Measurements from ENCODE around the gene IMMP2L. TPM values are rescaled to one million over a fixed set of nuclear protein-coding genes. Genes with fewer than 3 reads are reported as not detected.

IMMP2L gene
- total and polyA plus RNA-seq, 2 of the 8 experiments (the other 6 are each of a cell fraction or from before 2014, with no cell fraction given), result 2.3 to 10.1 TPM

DNA sequence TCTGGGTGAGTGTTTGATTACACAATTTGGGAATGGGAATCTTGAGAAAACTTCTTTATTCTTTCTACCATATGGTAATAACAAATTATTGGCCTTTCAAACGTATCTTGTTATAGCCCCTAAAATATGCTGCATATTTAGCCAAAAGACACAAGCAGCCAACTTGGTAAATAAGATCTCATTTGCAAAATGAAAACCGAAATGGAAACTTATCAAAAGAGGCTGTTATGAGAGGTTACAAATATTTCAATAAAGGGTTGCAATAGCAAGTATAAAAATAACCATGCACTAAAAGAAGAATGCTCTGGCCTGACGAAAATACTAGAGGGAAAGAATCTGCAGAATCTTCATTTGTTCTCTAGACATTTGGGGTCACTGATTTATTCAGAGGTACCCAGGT, 730.9 kb downstream of the IMMP2L start:
- Histone ChIP-seq H4K91ac (replicated peaks; ENCODE audit: insufficient read length, low read length) (no peak overlapping the region), H3K4me2 (ENCODE audit: insufficient read depth in 1 of 2, low read depth in 2 of 2, low read length in 2 of 2) (no peak overlapping the region), H3K14ac (ENCODE audit: insufficient read length) (no peak overlapping the region), H2BK15ac (ENCODE audit: low read length) (no peak overlapping the region), H2BK20ac (ENCODE audit: low read length) (no peak overlapping the region), H3K4me3 (ENCODE audit: extremely low read depth in 1 of 4, insufficient read depth in 2 of 4, low read depth in 3 of 4, low read length in 4 of 4) (no peak overlapping the region), H3K9me3 (ENCODE audit: insufficient read depth in 2 of 2, low read depth in 1 of 2, low read length in 1 of 2) (no peaks in the 10 kb centered on the region), H3K56ac (replicated peaks; ENCODE audit: insufficient read length, low read depth, low read length) (no peak overlapping the region), H3K27me3 (replicated peaks in 1 of 4; ENCODE audit: control insufficient read depth in 3 of 4, extremely low read depth in 1 of 4, insufficient read depth in 3 of 4, low read length in 3 of 4) (no peaks in the 10 kb centered on the region), H2AFZ (ENCODE audit: low read length) (no peak overlapping the region), H4K20me1 (replicated peaks in 1 of 2; ENCODE audit: control insufficient read depth in 1 of 2, insufficient read depth in 2 of 2, low read length in 2 of 2) (no peaks in the 10 kb centered on the region), H3K9ac (replicated peaks in 1 of 4; ENCODE audit: extremely low read depth in 1 of 4, low read depth in 3 of 4, low read length in 3 of 4) (no peak overlapping the region), H3K4ac (replicated peaks; ENCODE audit: insufficient read length, low read depth, low read length) (no peak overlapping the region), H2BK120ac (replicated peaks; ENCODE audit: low read depth, low read length) (no peak overlapping the region), H2BK5ac (ENCODE audit: low read depth, low read length) (no peak overlapping the region), H3K36me3 (ENCODE audit: control insufficient read depth in 2 of 4, insufficient read depth in 4 of 4, low read length in 3 of 4) (no peaks in the 10 kb centered on the region; a peak in 2 of 8 replicates), H3K4me1 (replicated peaks in 1 of 4; ENCODE audit: control insufficient read depth in 3 of 4, insufficient read depth in 4 of 4, low read length in 3 of 4) (no peaks in the 10 kb centered on the region), H2AK5ac (ENCODE audit: low read depth, low read length) (no peak overlapping the region), H3K23ac (ENCODE audit: insufficient read length) (no peak overlapping the region), H3K79me2 (ENCODE audit: control insufficient read depth in 1 of 2, insufficient read depth in 2 of 2, low read length in 2 of 2) (no peaks in the 10 kb centered on the region), H3K79me1 (ENCODE audit: low read depth, low read length) (no peaks in the 10 kb centered on the region), H3K23me2 (ENCODE audit: low read depth, low read length) (no peaks in the 10 kb centered on the region), H3K27ac (ENCODE audit: low read depth, low read length) (no peak overlapping the region), H4K8ac (ENCODE audit: extremely low read depth, insufficient read depth, low read length) (no peak overlapping the region), H3K18ac (ENCODE audit: extremely low read depth, low read length) (no peak overlapping the region), H2BK12ac (ENCODE audit: low read depth, low read length) (no peak overlapping the region), H4K5ac (ENCODE audit: insufficient read length, low read depth, low read length) (no peak overlapping the region)
- ChIA-PET CTCF (ENCODE audit: partially characterized antibody) (interaction anchor here (1.2 to 1.6 kb wide), 4 partner anchors 9 to 267 kb away, joined by 3 to 4 read pairs (median 4); no protein-coding TSS in a partner anchor), POLR2A (ENCODE audit: partially characterized antibody) (no interaction called here)
- WGBS, 2 experiments (ENCODE audit: extremely low coverage in 1 of 2, insufficient coverage in 1 of 2, insufficient read length in 1 of 2, insufficient replicate concordance in 2 of 2, low coverage in 1 of 2, low lambda C conversion rate in 2 of 2, missing lambda C conversion rate in 1 of 2), result 85% methylated on average over 3 of the region's 3 CpGs; no CpG with 5 or more reads in 1 of the 2 experiments
- FAIRE-seq (no peak), DNase-seq (ENCODE audit: low read depth in 1 of 2, low spot score in 2 of 2) (no peak)
- TF ChIP-seq BACH1 (IDR thresholded peaks at IDR 0.05; ENCODE audit: low read length) (no peak), CTBP2 (IDR thresholded peaks at IDR 0.05; ENCODE audit: borderline replicate concordance, insufficient read depth, insufficient read length, low read length) (no peak), GABPA (IDR thresholded peaks at IDR 0.05; ENCODE audit: borderline replicate concordance, insufficient read depth, low read length) (no peak), CBX5 (IDR thresholded peaks at IDR 0.05; ENCODE audit: low read depth, low read length) (no peak), POU5F1 (IDR thresholded peaks at IDR 0.05; ENCODE audit: low read depth, low read length) (no peak), RAD21 (IDR thresholded peaks at IDR 0.05 in 1 of 2, conservative IDR thresholded peaks at IDR 0.05 in 1 of 2; ENCODE audit: low read depth in 2 of 2, low read length in 2 of 2) (no peak), CHD1 (IDR thresholded peaks at IDR 0.05; ENCODE audit: low read depth, low read length) (no peak), KDM5A (IDR thresholded peaks at IDR 0.05; ENCODE audit: low read length) (no peak), TAF1 (IDR thresholded peaks at IDR 0.05; ENCODE audit: low read depth, low read length) (no peak), SP4 (IDR thresholded peaks at IDR 0.05; ENCODE audit: low read length) (no peak), PHF8 (conservative IDR thresholded peaks at IDR 0.05; ENCODE audit: low read depth, low read length) (no peak), BCL11A (IDR thresholded peaks at IDR 0.05; ENCODE audit: low read depth in 2 of 2, low read length in 2 of 2) (no peak), CEBPB (IDR thresholded peaks at IDR 0.05; ENCODE audit: low read depth, low read length) (no peak), CHD2 (IDR thresholded peaks at IDR 0.05; ENCODE audit: low read length) (no peak), RXRA (IDR thresholded peaks at IDR 0.05; ENCODE audit: insufficient read depth, low read depth, low read length) (no peak)

Data from H1 (cell line).